Keratinocyte (primary cell): ENCODE results near the gene CLCN4. TPM values are rescaled to one million over a fixed set of nuclear protein-coding genes. Genes with fewer than 3 reads are reported as not detected.

Experiments
- DNase-seq: peaks from one replicate; pipeline ENCODE4 v3.0.0-alpha.2; 2011; ENCODE audit warnings: low read depth, missing footprints, low spot score
- FAIRE-seq: peaks from 2 replicates; lab custom pipeline; 2011; peaks lifted over from hg19 to GRCh38; lab: Jason Lieb, UNC
- H2AFZ ChIP-seq: 2 replicates; pipeline ENCODE4 v1.6.0; 2012; ENCODE audit warnings: low read length, control low read depth, inconsistent platforms; ENCODE audit not compliant: control insufficient read depth
- H3K27ac ChIP-seq: 2 replicates; pipeline ENCODE4 v1.5.1; 2011; ENCODE audit warnings: low read length; ENCODE audit not compliant: control insufficient read depth, insufficient read depth
- H3K27me3 ChIP-seq: 3 replicates; pipeline ENCODE4 v1.6.0; 2011; ENCODE audit warnings: low read length; ENCODE audit not compliant: control insufficient read depth, insufficient read depth; ENCODE audit errors: extremely low read depth
- H3K36me3 ChIP-seq, 2 experiments: 2 replicates in 1 of 2; 3 replicates in 1 of 2; pipeline ENCODE4 v1.5.1; 2011; ENCODE audit warnings: low read length in 2 of 2, mild to moderate bottlenecking in 1 of 2; ENCODE audit not compliant: control insufficient read depth in 2 of 2, insufficient read depth in 2 of 2; ENCODE audit errors: extremely low read depth in 1 of 2
- H3K4me1 ChIP-seq: 3 replicates; pipeline ENCODE4 v1.5.1; 2011; ENCODE audit warnings: low read length; ENCODE audit not compliant: control insufficient read depth, insufficient read depth; ENCODE audit errors: extremely low read depth
- H3K4me2 ChIP-seq: 3 replicates; pipeline ENCODE4 v1.6.0; 2011; ENCODE audit warnings: low read depth, low read length; ENCODE audit not compliant: control insufficient read depth, insufficient read depth; ENCODE audit errors: extremely low read depth
- H3K4me3 ChIP-seq, 3 experiments: fragments of 200-600 bp in 1 of 3; sonication (generic) in 1 of 3; 2 replicates in 2 of 3; 3 replicates in 1 of 3; pipeline ENCODE4 v1.5.1; 2011 to 2016; ENCODE audit warnings: low read length in 3 of 3, mild to moderate bottlenecking in 3 of 3, control low read depth in 2 of 3, inconsistent platforms in 1 of 3, low read depth in 1 of 3, mixed read lengths in 1 of 3, mixed run types in 1 of 3, moderate library complexity in 1 of 3; ENCODE audit not compliant: control insufficient read depth in 2 of 3, insufficient read depth in 2 of 3; ENCODE audit errors: extremely low read depth in 1 of 3
- H3K79me2 ChIP-seq: 2 replicates; pipeline ENCODE4 v1.6.0; 2012; ENCODE audit warnings: low read length; ENCODE audit not compliant: control insufficient read depth, insufficient read depth
- H3K9ac ChIP-seq: 3 replicates; pipeline ENCODE4 v1.6.0; 2011; ENCODE audit warnings: low read length; ENCODE audit not compliant: control insufficient read depth, insufficient read depth; ENCODE audit errors: extremely low read depth
- H3K9me1 ChIP-seq: 3 replicates; pipeline ENCODE4 v1.6.0; 2011; ENCODE audit warnings: low read length; ENCODE audit not compliant: control insufficient read depth, insufficient read depth; ENCODE audit errors: extremely low read depth
- H3K9me3 ChIP-seq: 2 replicates; pipeline ENCODE4 v1.5.1; 2012; ENCODE audit warnings: low read depth, low read length; ENCODE audit not compliant: control insufficient read depth
- H4K20me1 ChIP-seq: 3 replicates; pipeline ENCODE4 v1.6.0; 2011; ENCODE audit warnings: low read length; ENCODE audit not compliant: control insufficient read depth, insufficient read depth; ENCODE audit errors: extremely low read depth
- CTCF ChIP-seq, 3 experiments: IDR thresholded peaks in 1 of 3; conservative IDR thresholded peaks in 1 of 3; optimal IDR thresholded peaks in 1 of 3; 2 replicates in 2 of 3; 3 replicates in 1 of 3; pipeline versions ENCODE3 to v1.5.1; 2011; ENCODE audit warnings: low read length in 3 of 3, mild to moderate bottlenecking in 3 of 3, moderate library complexity in 2 of 3, control low read depth in 1 of 3, inconsistent platforms in 1 of 3; ENCODE audit not compliant: insufficient read depth in 2 of 3; ENCODE audit errors: extremely low read depth in 1 of 3
- EZH2 ChIP-seq: IDR thresholded peaks from one replicate; pipeline ENCODE4 v1.6.1; 2012; ENCODE audit warnings: inconsistent platforms, mild to moderate bottlenecking, low read length, moderate library complexity
- dilution Hi-C: fragments of 300-500 bp; cut with MboI; formaldehyde crosslinking; loops from one replicate; pipeline ENCODE4 v1.7.0; 2020; ENCODE audit warnings: low sequenced_read_pairs; ENCODE audit not compliant: extremely low pct_ligation_motif_present
- polyA plus RNA-seq, 5 experiments: library from polyadenylated mRNA; depleted of rRNA in 3 of 5; stranded (reverse) in 3 of 5; stranded (forward) in 1 of 5; unstranded in 1 of 5; fragments of >200 nt; gene quantifications; 1 replicate in 1 of 5; 2 replicates in 3 of 5; 3 replicates in 1 of 5; pipeline versions ENCODE4 v1.2.1 to v1.2.3, GENCODE V29; 2011 to 2012; ENCODE audit warnings: missing spikeins in 2 of 5, low read depth in 1 of 5, low replicate concordance in 1 of 5

Gene CLCN4
- polyA plus RNA-seq, 1 donor (not counting 4 experiments of a cell fraction or from before 2014, with no cell fraction given): 0.24 TPM

- Histone ChIP-seq H3K9me1 (no peaks in the 10 kb centered on the region), H3K27ac (no peak overlapping the region), H3K4me2 (no peak overlapping the region), H3K36me3 (no peaks in the 10 kb centered on the region), H3K27me3 (no peaks in the 10 kb centered on the region), H3K9me3 (no peaks in the 10 kb centered on the region), H3K4me1 (no peaks in the 10 kb centered on the region), H3K4me3 (no peak overlapping the region), H4K20me1 (no peaks in the 10 kb centered on the region), H2AFZ (no peak overlapping the region), H3K9ac (no peak overlapping the region), H3K79me2 (no peaks in the 10 kb centered on the region)
- FAIRE-seq (no peak), DNase-seq (no peak)
- no peak for TF ChIP-seq EZH2
- TF ChIP-seq CTCF (optimal IDR thresholded peaks at IDR 0.05 in 1 of 3, IDR thresholded peaks at IDR 0.05 in 1 of 3, conservative IDR thresholded peaks at IDR 0.05 in 1 of 3; ENCODE audit: extremely low read depth in 1 of 3, insufficient read depth in 2 of 3, low read length in 3 of 3): no peak
- dilution Hi-C loops: no loop called here
These were observed 109.0 kb downstream of the CLCN4 start for GRCh38 chrX:10265775-10266174.

DNA sequence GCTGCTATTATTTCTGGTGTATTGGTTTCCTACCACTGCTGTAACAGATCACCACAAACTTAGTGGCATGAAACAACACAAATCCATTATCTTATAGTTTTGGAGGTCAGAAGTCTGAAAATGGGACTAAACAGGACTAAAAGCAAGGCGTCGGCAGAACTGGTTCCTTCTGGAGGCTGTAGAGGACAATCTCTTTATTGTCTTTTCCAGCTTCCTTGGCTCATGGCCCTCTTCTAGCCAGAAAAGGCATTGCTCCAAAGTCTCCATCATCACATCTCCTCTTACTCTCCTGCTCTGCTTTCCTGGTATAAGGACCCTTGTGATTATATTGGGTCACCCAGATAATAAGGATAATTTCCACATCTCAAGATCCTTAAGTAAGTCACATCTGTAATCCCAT is 121.9 kb downstream of the CLCN4 start:
- FAIRE-seq: no peak
- H2AFZ ChIP-seq: no peak overlapping the region
- TF ChIP-seq CTCF (optimal IDR thresholded peaks at IDR 0.05 in 1 of 3, IDR thresholded peaks at IDR 0.05 in 1 of 3, conservative IDR thresholded peaks at IDR 0.05 in 1 of 3; ENCODE audit: extremely low read depth in 1 of 3, insufficient read depth in 2 of 3, low read length in 3 of 3) (no peak), EZH2 (no peak)

More for the DNA sequence above, 121.9 kb downstream of the CLCN4 start:
- Histone ChIP-seq H3K27ac (no peak overlapping the region), H3K79me2 (no peaks in the 10 kb centered on the region), H3K4me2 (no peak overlapping the region), H4K20me1 (no peaks in the 10 kb centered on the region), H3K9me3 (no peaks in the 10 kb centered on the region), H3K36me3 (no peaks in the 10 kb centered on the region), H3K4me1 (no peaks in the 10 kb centered on the region), H3K9me1 (no peaks in the 10 kb centered on the region), H3K4me3 (no peak overlapping the region), H3K9ac (no peak overlapping the region), H3K27me3 (no peaks in the 10 kb centered on the region)
- DNase-seq: no peak
- dilution Hi-C loops: no loop called here
